Activated CD8-positive, alpha-beta memory T cell treated with anti-CD3 and anti-CD28 coated beads for 24 hours (primary cell): ENCODE results near the gene PRR15L.
A peak's percentile ranks its signal among the peaks of the same experiment; 100 is the strongest.

ENCODE experiments used
- DNase-seq: peaks from one replicate; pipeline ENCODE4 v3.0.0-alpha.2; 2020

The PRR15L gene

DNA sequence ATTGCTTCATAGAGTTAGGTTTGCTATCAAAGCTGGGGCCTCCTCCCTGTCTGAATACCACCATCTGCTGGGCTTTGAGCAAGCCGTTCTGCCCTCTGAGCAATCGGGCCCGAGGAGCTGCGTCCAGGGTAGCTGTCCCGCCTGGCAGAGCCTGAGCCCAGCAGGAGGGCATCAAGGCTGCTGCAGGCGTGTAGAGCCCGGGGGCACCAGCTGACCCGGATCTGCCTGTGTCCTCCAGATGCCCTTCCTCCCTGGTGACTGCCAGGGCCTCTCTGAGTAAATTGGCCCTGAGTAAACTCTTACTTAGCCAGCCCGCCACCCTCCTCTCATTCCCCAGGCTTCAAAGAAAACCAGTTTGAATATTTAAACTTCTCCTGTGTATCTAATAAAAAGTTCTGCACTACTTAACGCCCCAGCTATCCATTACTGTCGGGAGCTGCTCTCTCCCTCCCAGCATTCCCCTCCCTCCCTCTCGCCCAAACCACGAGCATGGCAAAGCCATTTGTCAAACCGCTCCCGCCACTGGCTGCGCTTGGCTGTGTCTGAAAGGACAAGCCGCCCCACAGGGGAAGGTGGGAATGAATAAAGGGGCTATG, 29.7 kb upstream of the PRR15L start:
- DNase-seq = no peak

DNA sequence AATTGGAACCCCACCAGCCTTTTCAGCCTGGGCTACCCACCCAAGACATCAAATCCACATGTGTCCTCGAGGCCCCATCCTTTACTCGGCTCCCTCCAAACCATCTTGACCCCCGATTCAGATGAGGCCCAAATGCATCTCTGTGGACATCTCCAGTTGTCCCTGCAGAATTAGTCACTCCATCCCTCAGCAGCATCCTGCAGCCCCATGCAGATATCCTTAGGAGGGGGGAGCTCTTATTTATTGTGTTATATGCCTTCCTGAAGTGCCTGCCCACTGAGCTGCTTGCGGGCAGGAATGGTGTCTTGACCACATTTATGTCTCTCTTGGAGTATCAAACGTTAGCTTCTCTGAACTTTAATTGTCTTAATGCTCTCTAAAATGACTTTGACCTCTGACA, 28.8 kb upstream of the PRR15L start:
- DNase-seq = no peak

DNA sequence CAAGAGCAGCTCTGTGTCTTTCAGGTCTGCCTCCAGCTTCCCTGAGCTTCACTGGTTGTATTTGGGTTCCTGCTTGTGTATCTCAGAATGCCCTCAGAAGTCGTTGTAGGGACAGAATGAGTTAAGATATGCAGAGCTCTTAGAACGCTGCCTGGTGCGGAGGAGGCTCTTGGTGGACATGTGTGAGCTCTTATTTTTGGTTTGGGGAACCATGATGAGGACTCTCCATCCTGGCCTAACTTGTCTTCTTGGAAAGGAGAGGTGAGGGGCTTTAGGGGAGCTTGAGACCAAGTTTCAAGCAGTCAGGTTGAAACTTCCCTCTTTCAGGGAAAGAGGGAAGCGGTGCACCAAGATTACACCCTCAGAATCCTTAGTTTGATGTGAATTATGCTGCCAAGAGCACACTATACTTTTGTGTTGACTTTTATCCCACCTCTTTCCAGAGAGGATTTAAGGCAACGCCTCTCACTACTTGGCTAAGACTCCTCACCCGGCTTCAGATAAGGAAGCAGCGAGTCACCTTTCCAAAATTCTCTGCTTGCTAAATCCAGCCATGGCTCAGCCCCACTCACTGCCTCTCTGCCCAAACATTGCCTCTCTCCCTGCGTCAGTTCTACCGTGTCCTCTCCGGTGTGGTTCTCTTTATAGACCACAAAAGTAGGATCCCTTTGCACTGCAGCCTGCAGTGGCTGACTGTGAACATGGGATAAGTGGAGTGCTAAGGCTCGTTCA, 26.0 kb upstream of the PRR15L start:
- DNase-seq = no peak

DNA sequence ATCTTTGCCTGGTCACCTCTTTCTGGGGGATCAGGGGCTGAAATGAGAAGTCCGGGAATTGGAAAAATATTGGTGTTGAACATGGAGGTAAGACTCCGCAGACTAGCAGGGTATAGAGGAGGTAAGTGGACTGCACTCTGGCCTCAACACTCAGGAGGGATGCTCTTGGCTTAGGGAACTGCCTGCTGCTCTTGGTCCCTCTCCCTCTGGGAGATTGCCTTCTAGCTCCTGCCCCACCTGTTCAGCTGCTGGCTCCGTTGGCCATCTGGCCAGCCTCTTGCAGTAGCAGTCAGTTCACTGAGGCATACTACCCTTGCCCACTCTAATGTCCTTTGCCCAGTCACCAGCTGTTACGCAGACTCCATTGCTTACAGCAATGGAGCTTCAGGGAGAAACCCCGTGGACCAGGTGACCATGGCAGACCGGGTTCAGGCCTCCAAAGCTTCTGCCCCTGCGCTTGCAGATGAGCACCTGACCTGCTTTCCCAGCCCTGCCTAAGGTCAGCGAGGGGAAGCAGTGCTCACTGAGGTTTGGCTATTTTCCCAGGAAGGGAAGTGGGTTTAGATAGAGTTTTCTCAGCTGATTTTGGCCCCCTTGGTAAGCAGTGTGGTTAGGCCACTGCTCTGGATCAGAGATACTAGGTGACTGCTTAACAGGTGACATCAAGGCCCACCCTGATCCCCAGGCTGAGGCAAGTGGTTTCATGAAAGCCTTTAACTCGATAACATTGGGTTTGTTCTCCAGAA, 25.1 kb upstream of the PRR15L start:
- DNase-seq = no peak

DNA sequence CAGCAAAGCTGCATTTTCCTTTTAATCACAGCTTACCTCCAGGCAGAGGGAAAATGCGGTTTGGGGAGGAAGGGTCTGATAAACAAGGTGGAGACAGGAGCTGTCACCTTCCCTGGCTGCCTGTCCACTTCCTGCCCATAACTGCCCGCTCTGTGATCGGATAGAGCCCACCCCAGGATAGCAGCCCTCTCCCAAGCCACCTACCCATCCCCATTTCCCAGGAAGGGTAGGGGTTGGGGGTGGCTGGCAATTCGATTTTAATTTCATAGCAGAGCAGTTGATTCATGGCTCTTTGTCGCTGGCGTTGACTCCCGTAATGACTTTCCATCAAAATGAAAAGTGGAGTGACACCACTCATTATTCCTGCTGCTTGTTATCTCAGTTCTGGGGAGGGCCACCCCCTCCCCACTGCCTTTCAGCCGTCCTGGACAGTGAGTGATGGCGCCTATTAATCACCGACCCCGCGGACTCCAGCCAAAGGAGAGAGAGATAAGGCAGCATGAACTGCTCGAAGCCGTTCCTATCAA, 24.5 kb upstream of the PRR15L start:
- DNase-seq = no peak

DNA sequence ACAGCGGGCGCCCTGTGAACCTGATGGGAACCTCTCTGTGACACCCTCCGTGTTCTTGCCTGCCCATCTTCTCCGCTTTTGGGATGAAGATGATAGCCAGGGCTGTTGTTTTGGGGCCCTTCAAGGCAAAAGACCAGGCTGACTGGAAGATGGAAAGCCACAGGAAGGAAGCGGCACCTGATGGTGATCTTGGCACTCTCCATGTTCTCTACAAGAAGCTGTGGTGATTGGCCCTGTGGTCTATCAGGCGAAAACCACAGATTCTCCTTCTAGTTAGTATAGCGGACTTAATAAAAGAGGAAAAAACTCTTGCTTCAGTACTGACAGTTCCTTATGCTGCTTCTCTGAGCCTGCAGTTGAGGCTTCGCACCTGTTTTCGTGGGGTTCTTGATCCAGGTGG, 23.8 kb upstream of the PRR15L start:
- no peak for DNase-seq

DNA sequence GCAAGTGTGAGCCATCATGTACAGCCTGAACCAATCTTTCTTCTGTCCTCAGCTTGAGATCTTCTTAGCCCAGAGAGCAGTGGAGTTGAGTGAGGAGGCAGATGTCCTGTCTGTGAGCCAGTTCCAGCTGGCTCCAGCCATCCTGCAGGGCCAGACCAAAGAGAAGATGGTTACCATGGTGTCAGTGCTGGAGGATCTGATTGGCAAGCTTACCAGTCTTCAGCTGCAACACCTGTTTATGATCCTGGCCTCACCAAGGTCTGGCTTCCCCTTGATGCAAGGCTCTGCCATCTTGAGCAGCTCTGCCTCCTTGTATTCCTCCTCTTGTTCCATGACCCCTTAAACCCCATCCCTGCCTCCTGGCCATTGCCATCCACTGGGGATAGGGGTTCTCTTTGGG, 22.9 kb upstream of the PRR15L start:
- DNase-seq = no peak

DNA sequence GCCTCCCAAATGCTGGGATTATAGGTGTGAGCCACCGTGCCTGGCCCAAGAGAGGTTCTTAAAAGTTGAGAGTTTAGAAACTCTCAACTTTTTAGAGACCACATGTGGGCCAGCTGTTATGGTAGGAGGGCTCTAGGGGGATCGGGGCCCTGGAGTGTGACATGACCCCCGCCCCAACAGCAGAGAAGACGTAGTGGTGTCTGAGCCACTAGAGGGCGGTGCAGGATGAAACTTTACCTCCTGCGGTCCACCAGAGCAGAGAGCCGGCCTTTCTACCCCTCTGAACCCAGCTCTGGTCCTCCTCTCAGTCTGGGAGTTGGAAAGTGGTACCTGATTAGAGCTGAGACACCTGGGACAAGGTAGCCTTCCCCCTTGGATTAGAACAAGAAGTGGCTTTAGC, 20.6 kb upstream of the PRR15L start:
- peak; percentile 68 for DNase-seq

DNA sequence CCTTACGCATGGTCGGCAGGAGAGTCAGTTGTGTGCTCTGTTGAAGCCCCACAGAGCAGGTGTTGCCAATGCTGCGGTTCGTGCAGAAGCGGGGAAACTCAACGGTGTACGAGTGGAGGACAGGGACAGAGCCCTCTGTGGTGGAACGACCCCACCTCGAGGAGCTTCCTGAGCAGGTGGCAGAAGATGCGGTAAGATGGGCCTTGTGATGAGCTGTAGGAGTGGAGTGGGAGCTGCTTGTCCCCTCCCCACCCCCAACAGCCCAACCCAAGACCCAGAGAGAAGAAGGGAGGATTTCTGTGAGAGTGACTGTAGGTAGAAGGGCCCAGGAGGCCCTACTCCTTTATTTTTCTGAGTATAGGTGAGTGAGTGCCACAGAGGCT, 18.1 kb upstream of the PRR15L start:
- DNase-seq = no peak

DNA sequence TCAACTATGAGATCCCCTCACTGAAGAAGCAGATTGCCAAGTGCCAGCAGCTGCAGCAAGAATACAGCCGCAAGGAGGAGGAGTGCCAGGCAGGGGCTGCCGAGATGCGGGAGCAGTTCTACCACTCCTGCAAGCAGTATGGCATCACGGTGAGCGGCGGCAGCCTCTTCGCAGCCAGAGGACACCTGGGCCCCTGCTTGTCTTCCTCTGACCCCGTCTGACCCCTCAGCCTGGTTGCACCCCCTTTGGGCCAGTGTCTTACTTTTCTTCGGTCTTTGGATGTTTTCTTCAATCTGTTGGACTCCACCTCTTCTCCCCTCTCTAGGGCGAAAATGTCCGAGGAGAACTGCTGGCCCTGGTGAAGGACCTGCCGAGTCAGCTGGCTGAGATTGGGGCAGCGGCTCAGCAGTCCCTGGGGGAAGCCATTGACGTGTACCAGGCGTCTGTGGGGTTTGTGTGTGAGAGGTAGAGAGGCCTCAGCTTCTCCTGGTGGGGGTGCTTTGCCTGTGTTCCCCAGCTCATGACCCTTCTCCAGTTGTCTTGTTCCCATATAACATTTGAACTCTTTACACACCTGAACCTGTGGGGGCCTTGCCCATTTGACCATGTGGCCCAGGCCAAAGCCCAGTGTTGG, 17.6 kb upstream of the PRR15L start:
- DNase-seq = no peak

DNA sequence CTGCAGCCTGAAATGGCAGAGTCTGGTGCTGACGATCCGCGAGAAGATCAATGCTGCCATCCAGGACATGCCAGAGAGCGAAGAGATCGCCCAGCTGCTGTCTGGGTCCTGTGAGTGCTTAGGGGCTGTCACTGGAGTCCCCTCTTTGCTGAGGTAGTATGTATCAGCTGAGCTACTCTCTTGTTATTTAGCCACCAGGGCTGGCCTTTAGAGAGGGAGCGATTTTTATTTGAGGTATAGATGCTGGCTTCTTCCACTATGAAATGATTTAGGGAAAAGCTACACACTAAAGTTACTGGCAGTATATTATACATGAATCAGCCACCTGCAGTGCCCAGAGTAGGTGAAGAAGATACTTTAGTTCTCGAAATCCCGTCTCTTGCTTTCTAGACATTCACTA, 15.9 kb upstream of the PRR15L start:
- DNase-seq = no peak

DNA sequence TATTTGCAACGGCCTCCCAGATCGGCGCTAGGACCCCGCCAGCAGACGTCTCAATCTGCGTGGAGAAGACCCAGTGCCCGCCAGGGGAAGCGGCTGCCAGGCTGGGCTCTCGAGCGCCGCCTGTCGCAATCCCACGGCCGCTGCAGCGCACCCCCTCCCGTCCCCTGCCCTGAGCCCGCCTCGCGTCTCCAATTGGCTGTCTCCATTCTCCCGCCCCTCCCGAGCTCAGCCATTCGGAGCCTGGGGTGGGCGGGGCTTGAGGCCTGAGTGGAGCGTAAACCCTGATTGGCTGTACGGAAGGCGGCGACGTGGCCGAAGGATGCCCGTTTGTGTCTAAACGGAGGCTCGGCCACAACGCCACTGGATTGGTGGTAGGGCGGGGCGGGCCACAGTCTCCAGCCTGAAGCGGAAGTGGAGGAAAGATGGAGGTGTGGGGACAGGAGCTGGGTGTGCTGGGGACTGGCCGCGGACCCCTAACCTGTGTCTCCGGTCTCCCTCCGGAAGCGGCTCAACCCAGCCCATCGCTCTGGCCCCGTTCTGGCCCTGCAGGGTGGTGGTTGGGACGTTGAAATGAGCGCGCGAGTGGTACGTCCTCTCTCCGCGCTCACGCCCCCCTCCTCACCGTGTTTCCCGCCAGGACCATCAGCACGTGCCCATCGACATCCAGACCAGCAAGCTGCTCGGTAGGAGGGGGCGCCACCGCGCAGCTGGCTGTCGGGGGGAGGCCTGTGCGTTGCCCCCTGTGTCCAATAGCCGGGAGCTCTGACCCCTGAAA, 13.2 kb upstream of the PRR15L start, which contains the start of gene CDK5RAP3:
Gene CDK5RAP3, plus strand, starts transcription at position 389 of the 775 bp plus-strand sequence. Its CDS starts 34 bp downstream, at position 423.
- DNase-seq = peak; percentile 99

DNA sequence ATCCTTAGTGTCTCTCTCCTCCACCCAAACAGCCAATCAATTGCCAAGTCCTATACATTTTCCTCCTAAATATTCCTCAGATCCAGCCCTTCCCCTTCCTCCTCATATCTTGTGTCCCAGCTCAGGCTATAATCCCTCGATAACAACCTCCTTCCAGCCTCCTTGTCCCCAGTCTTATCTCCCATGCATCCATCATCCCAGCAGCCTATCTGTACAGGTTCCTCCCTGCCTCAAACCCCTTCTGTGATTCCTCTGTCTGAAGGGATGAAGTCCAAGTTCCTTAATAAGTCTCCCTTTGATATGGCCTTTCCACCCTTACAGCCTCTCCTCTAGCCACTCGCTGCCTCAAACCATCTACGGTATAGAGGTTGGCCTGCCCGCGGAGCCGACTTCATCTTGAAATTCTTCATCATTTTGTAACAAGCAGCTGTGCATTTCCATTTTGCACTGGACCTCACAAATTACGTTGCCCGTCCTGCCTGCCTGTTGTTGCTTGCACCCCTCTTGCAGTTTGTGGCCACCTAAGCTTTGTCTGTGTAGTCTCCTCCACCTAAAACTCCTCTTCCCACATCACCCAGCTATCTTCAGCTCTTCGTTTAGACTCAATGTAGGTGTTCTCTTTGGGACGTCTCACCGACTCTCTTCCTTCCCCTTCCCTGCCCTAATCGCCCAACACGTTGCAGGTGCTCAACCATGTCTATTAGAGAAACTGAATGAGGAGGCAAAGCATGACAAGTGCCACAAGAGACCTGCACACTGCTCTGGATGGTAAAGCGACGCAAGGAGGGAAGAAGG, 12.4 kb upstream of the PRR15L start:
- peak; percentile 60 for DNase-seq

DNA sequence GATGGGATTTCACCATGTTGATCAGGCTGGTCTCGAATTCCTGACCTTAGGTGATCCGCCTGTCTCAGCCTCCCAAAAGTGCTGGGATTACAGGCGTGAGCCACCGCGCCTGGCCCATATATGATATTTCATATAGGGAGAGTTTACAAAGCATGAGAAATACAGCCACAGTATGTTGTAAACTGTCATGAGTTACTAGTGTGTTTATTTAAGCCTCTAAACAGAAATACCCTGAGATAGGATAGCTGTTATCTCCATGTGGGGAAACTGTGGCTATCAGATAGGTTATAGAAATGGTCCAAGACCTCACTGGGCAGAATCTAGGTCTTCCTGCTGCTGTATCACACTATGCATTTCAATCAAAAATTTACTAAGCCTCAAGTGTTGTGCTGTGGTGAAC, 11.2 kb upstream of the PRR15L start:
- no peak for DNase-seq

DNA sequence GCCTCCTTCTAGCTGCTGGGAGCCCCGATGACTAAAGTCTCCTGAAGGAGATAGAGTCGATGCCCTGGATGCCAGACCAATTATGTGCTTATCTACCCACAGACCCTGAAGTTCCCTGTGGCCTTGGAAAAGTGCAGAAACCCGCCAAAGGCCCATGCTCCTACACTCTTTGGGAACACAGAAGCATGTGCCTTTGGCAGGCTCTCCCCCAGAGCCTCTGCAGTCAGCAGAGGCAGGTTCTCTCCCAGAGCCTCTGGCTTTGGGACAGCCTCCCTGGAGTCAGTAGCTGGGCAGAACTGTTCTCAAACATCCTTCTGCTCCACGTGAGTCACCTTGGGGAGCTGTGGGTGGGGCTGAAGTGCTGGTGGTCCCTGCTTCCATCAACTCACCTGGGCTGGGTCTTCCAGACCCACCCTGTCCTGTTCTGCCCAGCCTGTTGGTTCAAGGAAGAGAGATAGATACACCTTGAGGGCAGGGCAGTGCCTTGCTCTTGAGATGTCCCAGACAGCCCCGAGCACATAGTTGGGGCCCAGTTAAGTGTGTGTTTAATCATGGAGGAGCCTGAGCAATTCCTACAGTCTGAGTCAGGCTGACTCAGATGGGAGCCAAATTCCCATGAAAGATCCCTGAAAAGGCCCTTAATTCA, 10.0 kb upstream of the PRR15L start:
- DNase-seq = no peak

DNA sequence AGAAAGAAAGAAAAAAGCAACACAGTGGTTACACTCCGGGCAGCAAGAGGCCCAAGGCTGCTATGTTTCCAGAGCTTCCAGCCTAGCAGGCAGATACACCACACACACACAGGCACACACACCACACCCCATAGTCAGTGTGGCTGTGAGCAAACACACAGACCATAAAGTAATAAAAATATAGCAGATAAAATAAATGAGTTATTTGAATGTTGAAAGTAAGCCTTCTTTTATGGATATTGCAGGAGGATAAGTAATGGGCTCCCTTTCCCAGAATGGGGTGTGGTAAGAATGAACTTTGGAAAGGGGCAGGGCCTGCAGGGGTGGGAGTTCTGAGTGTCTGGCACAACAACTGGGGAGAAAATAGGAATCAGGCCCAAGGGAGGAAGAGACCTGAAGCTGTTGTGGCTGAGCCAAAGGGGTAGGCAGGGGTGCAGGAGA, 8.4 kb upstream of the PRR15L start:
- no peak for DNase-seq

DNA sequence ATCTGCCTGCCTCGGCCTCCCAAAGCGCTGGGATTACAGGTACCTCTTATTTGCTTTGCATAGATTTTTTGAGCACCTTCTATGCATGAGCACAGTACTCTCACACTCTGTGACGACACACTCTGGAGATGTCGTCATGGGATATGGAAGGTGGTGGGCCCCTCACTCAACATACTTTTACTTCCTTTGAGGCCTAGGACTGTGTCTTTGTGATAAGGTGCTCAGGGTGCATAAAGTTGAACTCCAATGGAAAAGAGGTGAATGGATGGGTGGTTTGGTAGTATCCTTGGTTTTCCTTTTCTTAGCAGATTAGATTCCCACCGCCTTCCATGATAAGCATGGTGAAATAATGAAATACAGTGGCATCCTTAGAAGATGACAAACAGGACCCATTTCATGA, 7.2 kb upstream of the PRR15L start:
- DNase-seq = no peak

DNA sequence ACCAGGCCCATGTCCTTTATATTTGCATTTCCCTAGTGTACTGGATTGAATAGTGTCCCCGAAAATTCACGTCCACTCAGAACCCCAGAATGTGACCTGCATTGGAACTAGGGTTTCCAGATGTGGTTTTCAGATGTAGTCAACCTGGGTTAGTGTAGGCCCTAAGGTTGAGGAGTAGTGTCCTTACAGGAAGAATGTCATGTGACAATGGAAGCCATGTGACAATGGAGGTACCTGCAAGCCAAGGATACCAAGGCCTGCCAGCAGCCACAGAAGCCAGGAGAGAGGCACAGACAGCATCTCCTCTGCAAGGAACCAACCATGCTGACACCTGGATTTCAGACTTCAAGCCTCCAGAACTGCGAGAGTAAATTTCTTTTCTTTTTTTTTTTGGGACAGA, 5.2 kb upstream of the PRR15L start:
- DNase-seq = no peak

DNA sequence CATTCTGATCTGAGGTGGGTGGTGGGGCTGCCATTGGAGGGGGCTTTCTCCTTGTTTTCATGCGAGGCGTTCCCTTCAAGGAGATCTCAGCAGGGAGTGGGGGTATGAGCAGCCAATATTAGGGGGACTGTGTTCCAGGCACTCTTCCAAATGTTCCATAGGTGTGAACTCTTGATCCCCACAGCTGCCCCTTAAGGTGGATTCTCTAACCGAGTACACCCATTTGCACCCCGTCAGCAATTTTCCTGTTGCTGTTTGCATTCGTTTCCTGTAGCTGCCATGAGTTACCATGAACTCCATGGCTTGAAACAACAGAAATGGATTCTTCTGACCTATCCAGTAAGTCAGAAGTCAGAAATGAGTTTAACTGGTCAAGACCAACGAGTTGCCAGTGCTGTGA, 3.7 kb upstream of the PRR15L start:
- DNase-seq = no peak

DNA sequence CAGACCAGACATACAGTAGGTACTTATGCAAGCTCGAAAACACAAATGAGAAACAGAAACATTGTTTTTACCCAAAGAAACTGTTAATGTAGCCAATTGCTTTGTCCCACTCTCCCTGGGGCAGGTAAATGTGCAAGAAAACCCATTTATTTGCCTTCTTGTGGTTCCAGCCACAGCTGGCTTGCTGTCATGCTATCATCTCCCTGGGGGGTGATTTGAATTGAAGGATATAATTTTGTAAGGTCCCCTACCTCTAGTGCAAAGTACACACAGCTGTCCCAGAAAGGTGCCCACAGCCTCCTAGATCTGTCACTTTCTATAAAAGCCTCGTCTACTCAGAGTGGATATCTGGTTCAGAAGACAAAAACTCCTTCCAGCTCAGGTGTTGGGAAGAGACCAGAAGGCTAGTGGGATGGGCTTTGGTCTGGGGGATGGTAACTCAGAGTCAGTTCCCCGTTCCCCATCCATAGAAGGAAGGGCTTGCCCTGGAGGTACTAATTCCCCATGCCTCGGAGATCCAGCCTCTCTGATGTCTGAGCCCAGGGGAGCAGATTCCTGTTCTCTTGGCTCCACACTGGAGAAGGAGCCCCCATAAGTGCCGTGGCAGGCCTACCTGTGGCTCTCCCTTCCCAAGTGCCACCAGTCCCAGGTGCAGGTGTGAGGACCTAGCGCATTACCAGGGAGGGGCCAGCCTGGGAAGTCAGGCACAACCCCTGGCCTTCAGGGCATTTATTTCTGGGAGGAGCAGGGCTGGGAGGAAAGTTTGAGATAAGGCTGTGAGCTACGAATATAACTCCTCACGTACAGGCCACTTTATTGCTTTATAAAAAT, 2.4 kb upstream of the PRR15L start:
- no peak for DNase-seq
